ENCODE measurements around the gene IPCEF1.

GRCh38 chr6:154384191-154384590, 27.6 kb upstream of the IPCEF1 start:
- no peak for TF ChIP-seq FOXA1 (IDR thresholded peaks at IDR 0.05)
- TF ChIP-seq CTCF (IDR thresholded peaks at IDR 0.05; ENCODE audit: low read depth, low read length, missing input control): no peak
- TF ChIP-seq YY1 (IDR thresholded peaks at IDR 0.05): no peak
- no peak for TF ChIP-seq ATF3 (IDR thresholded peaks at IDR 0.05)
- TF ChIP-seq REST (IDR thresholded peaks at IDR 0.05): no peak
- TF ChIP-seq EGR1 (IDR thresholded peaks at IDR 0.05; ENCODE audit: low read depth in 2 of 2): no peak
- no peak for TF ChIP-seq RXRA (IDR thresholded peaks at IDR 0.05)
- no peak for TF ChIP-seq RAD21 (IDR thresholded peaks at IDR 0.05)
- no peak for TF ChIP-seq GABPA (IDR thresholded peaks at IDR 0.05 in 1 of 2, conservative IDR thresholded peaks at IDR 0.05 in 1 of 2)
- TF ChIP-seq MAX (IDR thresholded peaks at IDR 0.05): no peak
- no peak for TF ChIP-seq TAF1 (conservative IDR thresholded peaks at IDR 0.05)
- TF ChIP-seq ZBTB33 (IDR thresholded peaks at IDR 0.05): no peak

Data from liver (tissue), 3 donors.